Neural progenitor cell (in vitro differentiated cells): ENCODE measurements around the gene PNPLA7.

Experiments
- CTCF ChIP-seq: fragments of 200-600 bp; sonication (generic); IDR thresholded peaks from 2 replicates; pipeline ENCODE4 v1.5.1; 2017; ENCODE audit warnings: antibody characterized with exemption, mild to moderate bottlenecking
- EZH2 ChIP-seq: fragments of 200-600 bp; sonication (generic); IDR thresholded peaks from 2 replicates; pipeline ENCODE4 v1.6.1; 2017; ENCODE audit warnings: antibody characterized with exemption, mild to moderate bottlenecking, moderate library complexity

GRCh38 chr9:137586854-137587253, 36.7 kb upstream of the PNPLA7 start:
- TF ChIP-seq CTCF (no peak), EZH2 (no peak)
